GM21381 (cell line): ENCODE measurements around the gene NUP188.

ENCODE experiments used
- ATAC-seq: cut with Tn5 transposase; IDR thresholded peaks from one replicate; pipeline ENCODE4 v1.9.1; 2021; ENCODE audit warnings: mild to moderate bottlenecking, moderate library complexity; ENCODE audit not compliant: unreplicated experiment

The NUP188 gene, protein sequence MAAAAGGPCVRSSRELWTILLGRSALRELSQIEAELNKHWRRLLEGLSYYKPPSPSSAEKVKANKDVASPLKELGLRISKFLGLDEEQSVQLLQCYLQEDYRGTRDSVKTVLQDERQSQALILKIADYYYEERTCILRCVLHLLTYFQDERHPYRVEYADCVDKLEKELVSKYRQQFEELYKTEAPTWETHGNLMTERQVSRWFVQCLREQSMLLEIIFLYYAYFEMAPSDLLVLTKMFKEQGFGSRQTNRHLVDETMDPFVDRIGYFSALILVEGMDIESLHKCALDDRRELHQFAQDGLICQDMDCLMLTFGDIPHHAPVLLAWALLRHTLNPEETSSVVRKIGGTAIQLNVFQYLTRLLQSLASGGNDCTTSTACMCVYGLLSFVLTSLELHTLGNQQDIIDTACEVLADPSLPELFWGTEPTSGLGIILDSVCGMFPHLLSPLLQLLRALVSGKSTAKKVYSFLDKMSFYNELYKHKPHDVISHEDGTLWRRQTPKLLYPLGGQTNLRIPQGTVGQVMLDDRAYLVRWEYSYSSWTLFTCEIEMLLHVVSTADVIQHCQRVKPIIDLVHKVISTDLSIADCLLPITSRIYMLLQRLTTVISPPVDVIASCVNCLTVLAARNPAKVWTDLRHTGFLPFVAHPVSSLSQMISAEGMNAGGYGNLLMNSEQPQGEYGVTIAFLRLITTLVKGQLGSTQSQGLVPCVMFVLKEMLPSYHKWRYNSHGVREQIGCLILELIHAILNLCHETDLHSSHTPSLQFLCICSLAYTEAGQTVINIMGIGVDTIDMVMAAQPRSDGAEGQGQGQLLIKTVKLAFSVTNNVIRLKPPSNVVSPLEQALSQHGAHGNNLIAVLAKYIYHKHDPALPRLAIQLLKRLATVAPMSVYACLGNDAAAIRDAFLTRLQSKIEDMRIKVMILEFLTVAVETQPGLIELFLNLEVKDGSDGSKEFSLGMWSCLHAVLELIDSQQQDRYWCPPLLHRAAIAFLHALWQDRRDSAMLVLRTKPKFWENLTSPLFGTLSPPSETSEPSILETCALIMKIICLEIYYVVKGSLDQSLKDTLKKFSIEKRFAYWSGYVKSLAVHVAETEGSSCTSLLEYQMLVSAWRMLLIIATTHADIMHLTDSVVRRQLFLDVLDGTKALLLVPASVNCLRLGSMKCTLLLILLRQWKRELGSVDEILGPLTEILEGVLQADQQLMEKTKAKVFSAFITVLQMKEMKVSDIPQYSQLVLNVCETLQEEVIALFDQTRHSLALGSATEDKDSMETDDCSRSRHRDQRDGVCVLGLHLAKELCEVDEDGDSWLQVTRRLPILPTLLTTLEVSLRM (N-terminal part only)

DNA sequence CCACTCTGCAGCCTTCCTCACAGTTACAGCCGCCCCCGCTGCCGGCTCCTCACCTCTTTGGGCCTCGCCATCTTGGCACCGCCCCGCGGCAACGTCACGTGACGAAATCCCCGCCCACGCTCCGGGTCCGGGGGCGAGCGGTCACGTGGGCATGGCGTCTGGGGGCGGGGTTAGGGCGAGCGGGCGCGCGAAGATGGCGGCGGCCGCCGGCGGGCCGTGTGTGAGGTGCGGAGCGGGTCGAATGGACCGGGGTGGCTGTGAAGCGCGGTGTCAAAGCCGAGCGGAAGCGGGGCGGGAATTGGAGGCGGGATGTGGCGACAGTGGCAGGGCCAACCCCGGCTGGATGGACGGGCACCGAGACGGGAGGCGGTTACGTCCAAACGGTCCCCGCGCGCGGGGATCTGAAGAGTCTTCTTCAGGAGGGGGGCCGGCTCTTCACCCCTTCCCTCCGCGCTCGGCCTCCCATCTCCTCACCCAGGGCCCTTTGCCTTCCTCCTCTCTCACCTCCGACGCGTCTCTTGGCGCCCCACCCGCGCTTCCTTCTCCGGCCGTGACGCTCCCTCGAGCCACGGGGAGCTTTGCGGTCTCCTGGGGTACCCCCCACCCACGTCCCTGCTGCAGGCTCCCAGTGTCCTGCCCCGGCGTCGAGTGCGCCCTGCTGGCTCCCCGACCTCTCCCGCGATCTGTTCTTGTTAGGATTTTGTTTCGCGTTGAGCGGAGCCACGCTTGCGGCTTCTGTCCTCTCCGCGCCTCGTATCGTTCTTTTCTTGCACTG, at the start of gene NUP188, which contains the start of gene DOLK:
Gene NUP188 (plus strand): TSS at position 173 of the 775 bp plus-strand sequence. CDS start 21 bp downstream, at position 194.
Gene DOLK (minus strand): TSS at position 77 of the 775 bp plus-strand sequence. CDS start 300 bp downstream, outside the sequence.
- ATAC-seq, result peak; percentile 88

DNA sequence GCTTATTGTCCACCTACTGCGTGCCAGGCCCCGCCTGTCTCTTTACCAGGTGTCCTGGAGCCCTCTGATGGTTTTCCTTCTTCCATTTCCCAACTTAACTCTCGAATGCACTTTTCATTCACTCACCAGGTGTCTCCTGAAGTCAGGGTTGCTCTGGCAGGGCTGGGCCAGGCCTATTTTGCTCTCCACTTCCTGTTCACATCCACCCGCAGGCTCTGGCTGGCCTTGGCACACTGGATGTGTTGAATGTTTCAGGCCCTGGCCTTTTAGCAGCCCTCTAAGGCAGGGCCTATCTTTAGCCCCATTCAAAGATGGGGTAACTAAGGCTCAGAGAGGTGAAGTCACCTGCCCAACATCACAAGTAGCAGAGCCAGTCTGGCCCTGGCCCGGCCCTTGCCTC, 49.1 kb upstream of the NUP188 start:
- ATAC-seq, result no peak

DNA sequence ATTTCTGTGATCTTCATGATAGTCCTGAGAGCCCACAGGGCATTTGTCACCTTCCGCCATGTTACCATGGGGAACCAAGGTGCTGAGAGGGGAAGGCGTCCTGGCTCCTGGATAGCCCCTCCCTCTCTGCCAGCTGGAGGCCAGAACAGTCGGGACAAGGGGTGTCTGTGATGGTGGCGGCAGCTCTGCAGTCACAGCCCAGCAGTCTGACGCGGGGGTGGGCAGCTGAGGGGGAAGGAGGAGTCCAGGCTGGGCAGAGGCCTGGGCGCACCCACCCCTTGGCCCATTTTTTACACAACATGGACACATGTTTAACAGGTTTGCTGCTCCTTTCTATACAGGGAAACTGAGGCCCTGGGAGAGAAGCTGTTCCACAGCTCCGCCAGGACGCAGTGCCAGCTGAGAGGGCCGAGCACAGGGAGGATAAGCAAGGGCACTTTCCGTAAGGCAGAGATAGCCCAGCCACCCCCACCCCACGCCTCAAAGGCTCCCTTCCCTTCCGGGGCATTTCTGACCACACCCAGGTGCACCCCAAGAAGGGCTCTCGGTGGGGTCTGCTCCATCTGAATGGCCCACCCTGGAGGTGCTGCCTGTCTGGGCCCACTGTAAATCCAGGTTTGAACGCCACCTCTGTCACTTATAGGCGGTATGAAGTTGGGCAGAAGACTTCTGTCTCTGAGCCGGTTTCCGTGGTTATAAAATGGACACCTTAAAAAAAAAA, 48.5 kb upstream of the NUP188 start:
- no peak for ATAC-seq

DNA sequence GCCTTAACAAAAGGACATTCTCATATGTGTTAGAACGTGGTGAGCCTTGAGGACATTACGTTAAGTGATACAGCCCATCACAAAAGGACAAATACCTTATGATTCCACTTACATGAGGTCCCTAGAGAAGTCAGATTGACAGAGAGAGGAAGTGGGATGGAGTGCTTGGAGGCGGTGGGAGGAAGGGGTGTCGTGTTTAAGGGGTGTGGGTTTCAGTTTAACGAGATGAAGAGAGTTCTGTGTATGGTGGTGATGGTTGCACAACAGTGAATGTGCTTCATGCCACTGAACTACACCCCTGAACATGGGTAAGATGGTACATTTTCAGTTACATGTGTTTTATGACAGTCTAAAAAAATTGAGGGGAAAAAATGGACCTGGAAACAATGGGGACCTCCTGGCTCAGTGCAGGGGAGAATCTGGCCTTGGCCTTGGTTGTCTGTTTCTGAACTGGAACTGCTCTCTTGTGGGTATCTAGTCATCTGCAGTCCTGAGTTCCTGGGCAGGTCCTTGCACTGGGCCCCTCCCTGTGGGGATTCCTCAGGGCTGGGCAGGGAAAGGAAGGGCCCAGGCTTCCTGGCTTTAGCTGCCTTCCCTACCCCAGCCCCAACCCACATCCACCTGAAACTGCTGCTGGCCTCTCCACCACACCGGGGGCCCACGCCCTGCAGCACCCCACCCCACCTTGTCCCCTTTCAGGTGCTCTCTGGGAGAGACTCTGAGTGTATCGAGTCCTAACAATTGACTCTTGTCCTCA, 47.8 kb upstream of the NUP188 start:
- ATAC-seq, result no peak

DNA sequence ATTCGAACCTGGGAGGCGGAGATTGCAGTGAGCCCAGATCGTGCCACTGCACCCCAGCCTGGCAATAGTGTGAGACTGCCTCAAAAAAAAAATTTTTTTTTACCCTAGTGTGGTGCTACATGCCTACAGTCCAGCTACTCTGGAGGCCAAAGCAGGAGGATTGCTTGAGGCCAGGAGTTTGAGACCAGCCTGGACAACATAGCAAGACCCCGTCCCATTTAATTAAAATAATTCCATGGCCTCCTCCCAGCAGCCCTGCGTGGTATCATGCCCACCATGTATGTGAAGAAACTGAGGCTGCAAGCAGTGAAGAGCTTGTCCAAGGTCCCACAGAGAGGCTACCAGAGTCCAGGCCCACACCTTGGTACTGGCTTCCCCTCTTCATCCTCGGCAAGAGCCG, 46.1 kb upstream of the NUP188 start:
- ATAC-seq, result no peak

DNA sequence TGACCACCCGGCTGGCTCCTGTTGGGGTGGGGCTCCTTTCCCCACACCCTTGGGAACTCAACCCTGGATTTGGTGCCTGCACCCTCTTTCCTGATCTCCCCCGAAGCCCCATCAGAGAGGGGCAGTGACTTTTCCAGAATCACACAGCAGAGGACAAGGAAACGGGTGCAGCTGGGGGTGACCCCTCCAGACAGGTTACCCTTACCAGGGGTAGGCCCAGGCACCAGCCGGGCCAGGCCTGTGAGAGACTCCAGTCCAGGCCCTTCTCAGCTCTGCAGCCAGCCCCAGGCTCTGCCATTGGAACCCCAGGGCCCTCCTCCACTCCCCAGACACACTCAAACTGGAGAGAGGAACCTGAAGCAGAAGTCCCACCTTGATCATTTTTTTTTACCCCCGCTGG, 45.7 kb upstream of the NUP188 start:
- peak; percentile 12 for ATAC-seq

DNA sequence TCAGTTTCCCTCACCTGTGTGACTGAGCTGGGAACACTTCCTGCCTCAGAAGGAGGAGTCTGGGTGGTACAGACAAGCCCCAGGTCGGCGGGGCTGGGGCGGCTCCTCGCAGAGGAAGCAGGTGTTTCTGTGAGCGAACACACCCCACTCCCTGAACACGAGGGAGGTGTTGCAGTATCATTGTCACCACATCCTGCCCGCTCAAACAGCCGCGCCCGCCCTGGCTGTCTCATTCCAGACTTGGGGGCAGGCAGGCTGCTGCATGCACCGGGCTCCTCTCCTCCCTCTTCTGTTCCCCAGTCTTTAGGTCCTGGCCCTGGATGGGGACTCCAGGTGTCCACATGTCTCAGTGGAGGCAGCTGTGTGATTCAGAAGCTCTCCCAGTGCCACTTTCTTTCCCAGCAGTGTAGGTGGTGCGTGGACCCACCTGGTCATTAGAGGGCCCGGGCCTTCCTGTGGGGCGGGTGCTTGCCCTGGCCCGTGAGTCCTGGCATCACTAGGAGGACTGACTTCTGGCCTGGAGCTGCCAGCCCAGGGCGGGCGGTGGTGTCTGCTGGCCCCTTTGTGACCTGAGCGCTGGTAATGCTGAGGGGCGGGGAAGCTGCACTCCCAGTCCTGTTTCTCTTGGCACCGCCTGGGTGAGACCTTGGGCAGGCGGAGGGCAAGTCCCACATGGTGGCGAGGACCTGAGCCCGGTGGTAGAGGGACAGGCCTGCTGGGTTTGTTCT, 45.0 kb upstream of the NUP188 start:
- peak; percentile 83 for ATAC-seq

DNA sequence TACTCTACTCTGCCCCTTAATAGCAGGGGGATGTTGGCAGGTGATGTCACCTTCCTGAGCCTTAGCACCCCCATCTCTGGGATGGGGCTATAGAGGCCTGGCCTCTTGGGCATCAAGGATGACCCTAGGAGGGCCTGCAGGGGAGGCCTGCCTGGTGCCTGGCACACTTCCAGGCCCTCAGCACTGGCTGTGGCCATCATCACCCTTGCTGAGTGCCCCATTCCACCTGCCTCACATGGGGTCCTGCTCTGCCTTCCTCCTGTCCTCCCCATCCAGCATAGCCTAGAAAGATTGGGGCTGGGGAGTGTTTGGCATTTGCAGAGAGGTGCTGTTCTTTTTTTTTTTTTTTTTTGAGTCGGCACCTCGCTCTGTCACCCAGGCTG, 44.4 kb upstream of the NUP188 start:
- ATAC-seq, result no peak

DNA sequence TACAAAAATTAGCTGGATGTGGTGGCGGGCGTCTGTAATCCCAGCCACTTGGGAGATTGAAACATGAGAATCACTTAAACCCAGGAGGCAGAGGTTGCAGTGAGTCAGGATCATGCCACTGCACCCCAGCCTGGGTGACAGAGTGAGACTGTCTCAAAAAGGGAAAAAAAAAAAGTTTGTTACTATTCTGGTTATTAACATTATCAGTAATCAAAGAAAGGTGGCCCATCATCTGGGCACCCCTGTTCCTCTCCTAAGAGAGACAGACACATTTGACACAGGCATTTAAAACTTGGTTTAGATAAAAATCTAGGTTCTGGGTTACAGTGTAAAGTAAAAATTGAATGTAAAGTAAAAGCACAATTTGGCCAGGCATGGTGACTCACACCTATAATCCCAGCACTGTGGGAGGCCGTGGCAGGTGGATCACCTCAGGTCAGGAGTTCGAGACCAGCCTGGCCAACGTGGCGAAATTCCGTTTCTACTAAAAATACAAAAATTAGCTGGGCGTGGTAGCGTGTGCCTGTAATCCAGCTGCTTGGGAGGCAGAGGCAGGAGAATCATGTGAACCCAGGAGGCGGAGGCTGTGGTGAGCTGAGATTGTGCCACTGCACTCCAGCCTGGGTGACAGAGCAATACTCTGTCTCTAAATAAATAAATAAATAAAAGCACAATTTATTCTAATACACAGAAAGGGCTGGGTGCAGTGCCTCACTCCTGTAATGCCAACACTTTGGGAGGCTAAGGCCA, 43.5 kb upstream of the NUP188 start:
- ATAC-seq, result no peak

DNA sequence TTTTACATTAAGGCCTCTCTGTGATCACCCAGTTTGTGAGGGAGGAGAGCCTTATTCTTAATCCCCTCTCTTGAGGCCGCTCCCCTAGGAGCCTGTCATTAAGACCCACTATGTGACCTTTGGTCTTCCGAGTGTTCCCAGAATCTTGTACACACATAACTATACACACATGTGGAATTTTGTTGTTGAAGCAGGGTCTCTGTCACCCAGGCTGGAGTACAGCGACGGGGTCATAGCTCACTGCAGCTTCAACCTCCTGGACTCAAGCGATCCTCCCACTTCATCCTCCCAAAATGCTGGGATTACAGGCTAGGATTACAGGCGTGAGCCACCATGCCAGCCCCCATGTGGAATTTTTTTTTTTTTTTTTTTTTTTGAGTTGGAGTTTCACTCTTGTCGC, 41.5 kb upstream of the NUP188 start:
- no peak for ATAC-seq

DNA sequence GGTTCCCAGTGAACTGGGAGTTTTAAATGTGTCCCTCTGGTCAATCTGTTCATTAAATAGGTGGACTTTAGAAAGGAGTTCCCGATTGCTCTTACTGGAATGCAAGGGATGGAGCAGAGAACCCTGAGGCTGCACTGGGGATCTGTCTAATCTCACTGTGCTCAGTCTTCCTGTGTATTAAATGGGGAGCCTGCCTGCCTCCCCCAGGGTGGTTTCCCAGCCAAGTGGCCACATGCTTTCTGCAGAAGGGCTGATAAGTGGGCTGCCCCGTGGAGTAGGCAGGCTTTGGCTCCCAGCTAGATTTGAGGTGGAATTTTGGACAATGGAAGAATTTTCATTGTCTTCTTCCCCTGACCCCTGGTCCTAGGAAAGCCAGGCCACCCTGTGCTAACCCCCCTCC, 40.8 kb upstream of the NUP188 start:
- no peak for ATAC-seq

DNA sequence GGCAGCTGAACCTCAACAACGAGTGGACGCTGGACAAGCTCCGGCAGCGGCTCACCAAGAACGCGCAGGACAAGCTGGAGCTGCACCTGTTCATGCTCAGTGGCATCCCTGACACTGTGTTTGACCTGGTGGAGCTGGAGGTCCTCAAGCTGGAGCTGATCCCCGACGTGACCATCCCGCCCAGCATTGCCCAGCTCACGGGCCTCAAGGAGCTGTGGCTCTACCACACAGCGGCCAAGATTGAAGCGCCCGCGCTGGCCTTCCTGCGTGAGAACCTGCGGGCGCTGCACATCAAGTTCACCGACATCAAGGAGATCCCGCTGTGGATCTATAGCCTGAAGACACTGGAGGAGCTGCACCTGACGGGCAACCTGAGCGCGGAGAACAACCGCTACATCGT, 39.1 kb upstream of the NUP188 start:
- no peak for ATAC-seq

DNA sequence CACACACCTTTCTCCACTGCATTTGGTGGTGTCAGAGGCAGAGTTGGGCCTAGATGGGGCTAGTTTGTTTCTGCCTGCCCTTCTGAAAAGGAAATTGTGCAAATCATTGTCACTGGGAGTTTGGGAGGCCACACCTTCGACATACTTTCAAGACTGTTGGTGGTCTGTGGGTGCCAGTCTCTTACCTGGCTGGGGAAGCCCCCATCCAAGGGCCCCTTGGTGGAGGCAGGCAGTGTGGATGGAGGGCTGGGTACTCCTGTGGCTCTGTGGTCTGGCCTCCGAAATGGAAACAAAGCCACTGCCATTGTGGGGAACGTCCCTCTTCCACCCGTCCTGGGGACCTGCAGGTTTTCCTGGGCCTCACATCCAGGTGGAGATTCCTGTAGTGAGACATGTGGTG, 37.6 kb upstream of the NUP188 start:
- ATAC-seq, result no peak

DNA sequence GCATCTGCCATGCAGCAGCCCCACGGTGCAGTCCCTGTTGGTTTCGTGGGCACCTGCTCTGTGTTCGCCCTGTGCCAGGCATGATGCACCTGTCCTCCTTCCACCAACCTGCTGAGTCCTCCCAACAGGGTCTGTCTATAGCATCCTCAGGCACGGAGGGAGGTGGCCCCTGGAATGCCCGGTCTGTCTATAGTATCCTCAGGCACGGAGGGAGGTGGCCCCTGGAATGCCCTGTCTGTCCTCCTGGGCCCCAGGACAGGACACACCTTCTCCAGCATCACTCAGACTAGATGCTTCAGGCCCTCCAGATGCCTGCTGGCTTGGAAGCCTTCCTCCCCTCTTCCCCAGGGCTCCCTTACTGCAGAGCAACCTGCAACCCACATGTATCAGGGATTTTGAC, 36.6 kb upstream of the NUP188 start:
- ATAC-seq, result no peak

DNA sequence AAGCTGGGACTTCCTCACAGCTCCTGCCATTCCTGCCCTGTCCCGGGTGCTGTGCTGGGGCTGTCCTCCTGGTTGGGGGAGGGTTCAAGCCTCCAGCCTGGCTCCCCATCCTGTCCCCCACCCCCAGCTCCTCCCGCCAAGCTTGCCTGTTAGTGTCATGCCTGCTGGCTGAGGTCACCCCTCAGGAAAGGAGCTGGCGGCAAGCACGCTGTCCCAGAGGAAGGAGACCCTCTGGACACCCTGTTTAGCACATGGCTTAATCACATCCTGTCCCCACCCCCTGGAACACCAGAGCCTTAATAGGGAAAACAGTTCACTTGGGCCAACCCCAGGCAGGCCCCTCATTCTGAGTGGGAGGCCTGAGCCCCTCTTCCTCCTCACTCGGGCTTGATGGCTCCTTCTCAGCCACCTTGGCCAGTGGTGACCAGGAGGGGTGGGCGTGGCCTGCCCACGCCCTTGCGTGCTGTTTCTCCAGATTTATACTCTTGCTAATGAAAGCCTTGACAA, 35.9 kb upstream of the NUP188 start:
- no peak for ATAC-seq

DNA sequence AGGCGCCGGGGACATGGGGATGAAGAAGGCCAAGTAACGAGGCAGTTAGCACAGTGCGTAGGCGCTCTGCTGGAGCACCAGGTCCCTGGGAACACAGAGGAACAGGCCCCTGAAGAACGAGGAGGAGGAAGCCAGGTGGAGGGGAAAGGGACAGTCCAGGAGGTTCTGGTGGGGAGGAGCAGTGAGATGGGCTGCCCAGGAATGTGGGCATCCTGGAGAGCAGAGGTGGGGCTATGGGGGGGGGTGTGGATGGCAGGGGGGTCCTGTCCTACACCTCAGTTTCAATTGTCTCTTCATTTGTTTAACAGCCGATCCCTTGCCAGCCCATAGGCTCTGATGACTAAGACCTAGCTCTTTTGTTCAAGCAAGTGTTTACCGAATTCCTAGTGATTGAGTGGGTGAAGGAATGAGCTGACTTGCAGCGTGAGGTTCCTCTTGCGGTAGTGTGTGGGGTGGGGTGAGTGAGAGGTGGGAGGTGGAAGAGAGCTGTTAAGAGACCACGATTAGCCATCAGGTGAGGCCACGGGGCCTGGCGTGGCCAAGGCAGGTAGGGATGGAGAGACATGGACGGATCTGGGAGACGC, 35.1 kb upstream of the NUP188 start:
- ATAC-seq, result no peak
